Subcutaneous abdominal adipose tissue (tissue), 5 donors: ENCODE results near the gene AIRE.
"Not testable (repeated sequence)": the region's sequence is repeated elsewhere in the genome, so short reads cannot be mapped to it uniquely, and the experiment has no call there.

ENCODE experiments used
- H3K27ac ChIP-seq: one replicate; pipeline ENCODE4 v1.7.0; 2013; ENCODE audit warnings: low read depth, mild to moderate bottlenecking, inconsistent platforms, low read length, moderate library complexity
- H3K27me3 ChIP-seq, 5 donors: one replicate each; pipeline ENCODE4 v1.7.0; 2013; ENCODE audit warnings: low read length in 5 of 5, inconsistent platforms in 1 of 5; ENCODE audit not compliant: control insufficient read depth in 5 of 5, insufficient read depth in 4 of 5
- H3K36me3 ChIP-seq, 5 donors: one replicate each; pipeline ENCODE4 v1.7.0; 2013; ENCODE audit warnings: low read length in 5 of 5; ENCODE audit not compliant: control insufficient read depth in 5 of 5, insufficient read depth in 5 of 5
- H3K4me1 ChIP-seq, 5 donors: one replicate each; pipeline ENCODE4 v1.7.0; 2013; ENCODE audit warnings: low read length in 5 of 5, mild to moderate bottlenecking in 3 of 5, moderate library complexity in 1 of 5; ENCODE audit not compliant: control insufficient read depth in 5 of 5, insufficient read depth in 5 of 5
- H3K4me3 ChIP-seq, 5 donors: one replicate each; pipeline ENCODE4 v1.7.0; 2013; ENCODE audit warnings: low read length in 5 of 5, low read depth in 1 of 5
- H3K9ac ChIP-seq, 5 donors: one replicate each; pipeline ENCODE4 v1.7.0; 2013; ENCODE audit warnings: low read length in 5 of 5, mild to moderate bottlenecking in 4 of 5, moderate library complexity in 3 of 5
- H3K9me3 ChIP-seq, 5 donors: one replicate each; pipeline ENCODE4 v1.7.0; 2013; ENCODE audit warnings: low read length in 5 of 5; ENCODE audit not compliant: control insufficient read depth in 5 of 5
- donor health status: healthy.
- donor health status: healthy.
- donor health status: healthy.
- donor health status: healthy.
- donor health status: healthy.

Gene AIRE

DNA sequence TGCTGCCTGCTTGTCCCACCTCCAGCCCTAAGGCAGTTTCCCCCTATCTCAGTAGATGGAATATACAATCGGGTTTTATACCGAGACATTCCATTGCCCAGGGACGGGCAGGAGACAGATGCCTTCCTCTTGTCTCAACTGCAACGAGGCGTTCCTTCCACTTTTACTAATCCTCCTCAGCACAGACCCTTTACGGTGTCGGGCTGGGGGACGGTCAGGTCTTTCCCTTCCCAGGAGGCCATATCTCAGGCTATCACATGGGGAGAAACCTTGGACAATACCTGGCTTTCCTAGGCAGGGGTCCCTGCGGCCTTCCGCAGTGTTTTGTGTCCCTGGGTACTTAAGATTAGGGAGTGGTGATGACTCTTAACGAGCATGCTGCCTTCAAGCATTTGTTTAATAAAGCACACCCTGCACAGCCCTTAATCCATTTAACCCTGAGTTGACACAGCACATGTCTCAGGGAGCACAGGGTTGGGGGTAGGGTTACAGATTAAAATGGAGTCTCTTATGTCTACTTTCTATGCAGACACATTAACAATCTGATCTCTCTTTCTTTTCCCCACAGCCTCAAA, 2.4 kb upstream of the AIRE start:
- H3K36me3 ChIP-seq, H3K4me1 ChIP-seq, H3K9me3 ChIP-seq, H3K9ac ChIP-seq, H3K4me3 ChIP-seq, H3K27ac ChIP-seq: not testable (repeated sequence)
- peaks cover 6 to 23% (median 17%) of the 10 kb centered on the region in 5 donors for H3K27me3 ChIP-seq

DNA sequence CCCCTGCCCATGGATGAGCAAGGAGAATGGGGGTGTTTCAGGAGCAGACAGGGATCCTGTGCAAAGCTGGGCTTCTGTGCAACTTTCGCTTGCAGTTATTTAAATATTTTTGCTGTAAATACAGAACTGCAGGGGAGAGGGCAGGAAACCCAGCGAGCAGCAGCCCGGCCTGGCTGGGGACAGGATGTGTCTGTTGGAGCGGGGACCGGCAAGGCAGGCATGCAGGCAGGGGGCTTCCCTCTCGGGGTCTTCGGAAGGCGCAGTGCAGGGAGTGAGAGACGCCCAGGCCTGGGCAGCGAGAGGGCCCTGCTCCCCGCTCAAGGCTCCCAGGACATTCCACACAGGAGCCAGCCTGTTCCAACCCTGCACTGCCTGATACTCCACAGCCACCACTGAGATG, 1.7 kb upstream of the AIRE start:
- H3K27me3 ChIP-seq: peaks cover 6 to 23% (median 17%) of the 10 kb centered on the region in 5 donors
- H3K27ac ChIP-seq: no peak overlapping the region

DNA sequence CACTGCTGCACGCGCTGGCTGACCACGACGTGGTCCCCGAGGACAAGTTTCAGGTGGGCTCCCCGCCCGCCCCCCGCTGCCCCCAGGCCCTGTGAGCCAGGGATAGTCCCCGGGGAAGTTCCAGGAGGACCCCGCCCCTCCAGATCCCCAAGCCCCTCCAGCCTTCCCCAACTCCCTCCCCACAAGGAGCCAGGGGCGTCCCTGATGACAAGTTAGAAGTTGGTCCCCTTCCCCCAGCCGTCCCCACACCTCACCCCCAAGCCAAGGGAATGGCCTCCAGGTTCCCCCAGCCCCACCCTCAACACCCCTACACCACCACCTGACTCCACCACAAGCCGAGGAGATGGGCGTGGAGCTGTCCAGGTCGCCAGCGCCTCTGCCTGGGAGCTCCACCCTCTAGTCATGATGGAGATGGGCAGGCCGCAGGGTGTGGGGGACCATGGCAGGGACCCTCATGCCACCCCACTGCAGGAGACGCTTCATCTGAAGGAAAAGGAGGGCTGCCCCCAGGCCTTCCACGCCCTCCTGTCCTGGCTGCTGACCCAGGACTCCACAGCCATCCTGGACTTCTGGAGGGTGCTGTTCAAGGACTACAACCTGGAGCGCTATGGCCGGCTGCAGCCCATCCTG, 525 bp downstream of the AIRE start:
- H3K9ac ChIP-seq: no peak overlapping the region
- no peak overlapping the region for H3K27ac ChIP-seq
- peaks cover 0 to 7% (median 0%) of the 10 kb centered on the region in 5 donors for H3K4me1 ChIP-seq
- H3K9me3 ChIP-seq: no peaks in the 10 kb centered on the region
- peaks cover 6 to 23% (median 17%) of the 10 kb centered on the region in 5 donors for H3K27me3 ChIP-seq
- H3K36me3 ChIP-seq: no peaks in the 10 kb centered on the region
- no peak overlapping the region for H3K4me3 ChIP-seq

More for the DNA sequence above, 1.7 kb upstream of the AIRE start:
- no peak overlapping the region for H3K9ac ChIP-seq
- peaks cover 0 to 7% (median 0%) of the 10 kb centered on the region in 5 donors for H3K4me1 ChIP-seq
- H3K36me3 ChIP-seq: no peaks in the 10 kb centered on the region
- no peaks in the 10 kb centered on the region for H3K9me3 ChIP-seq
- no peak overlapping the region for H3K4me3 ChIP-seq

DNA sequence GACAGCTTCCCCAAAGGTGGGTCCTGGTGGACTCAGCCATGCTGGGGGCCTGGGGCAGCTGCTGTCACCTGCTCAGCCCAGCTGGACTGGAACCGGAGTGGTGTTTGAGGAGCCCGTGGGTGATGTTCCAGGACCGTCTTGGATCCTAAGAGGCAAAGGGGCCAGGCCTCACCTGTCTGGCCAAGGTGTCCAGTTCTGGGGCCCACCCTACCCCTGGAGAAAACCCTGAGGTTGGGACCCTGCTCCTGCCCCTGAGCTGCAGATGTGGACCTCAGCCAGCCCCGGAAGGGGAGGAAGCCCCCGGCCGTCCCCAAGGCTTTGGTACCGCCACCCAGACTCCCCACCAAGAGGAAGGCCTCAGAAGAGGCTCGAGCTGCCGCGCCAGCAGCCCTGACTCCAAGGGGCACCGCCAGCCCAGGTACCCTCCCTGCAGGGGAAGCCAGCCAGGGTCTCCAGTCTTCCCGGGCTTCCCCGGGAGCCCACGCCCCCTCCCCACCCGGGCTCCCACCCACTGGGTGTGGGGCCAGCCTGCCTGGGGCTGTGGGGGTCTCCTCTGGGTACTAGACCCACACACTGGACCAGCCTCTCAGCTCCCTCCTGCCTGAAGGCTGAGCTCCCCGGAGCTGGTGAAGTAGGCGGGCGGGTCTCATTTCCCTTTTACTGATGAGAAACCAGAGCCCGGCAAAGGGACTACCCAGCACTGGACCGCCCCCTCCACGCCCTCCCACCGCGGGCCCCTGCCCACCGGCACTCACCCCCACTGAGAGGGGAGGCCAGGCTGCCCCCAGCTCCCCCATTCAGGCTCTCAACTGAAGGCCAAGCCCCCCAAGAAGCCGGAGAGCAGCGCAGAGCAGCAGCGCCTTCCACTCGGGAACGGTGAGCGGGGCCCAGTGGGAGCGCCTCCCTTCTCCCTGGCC, 1.3 kb downstream of the AIRE start:
- H3K27me3 ChIP-seq: peaks cover 6 to 23% (median 17%) of the 10 kb centered on the region in 5 donors
- H3K36me3 ChIP-seq: no peaks in the 10 kb centered on the region
- no peak overlapping the region for H3K4me3 ChIP-seq
- H3K4me1 ChIP-seq: peaks cover 0 to 7% (median 0%) of the 10 kb centered on the region in 5 donors
- H3K9ac ChIP-seq: no peak overlapping the region
- no peaks in the 10 kb centered on the region for H3K9me3 ChIP-seq
- no peak overlapping the region for H3K27ac ChIP-seq

DNA sequence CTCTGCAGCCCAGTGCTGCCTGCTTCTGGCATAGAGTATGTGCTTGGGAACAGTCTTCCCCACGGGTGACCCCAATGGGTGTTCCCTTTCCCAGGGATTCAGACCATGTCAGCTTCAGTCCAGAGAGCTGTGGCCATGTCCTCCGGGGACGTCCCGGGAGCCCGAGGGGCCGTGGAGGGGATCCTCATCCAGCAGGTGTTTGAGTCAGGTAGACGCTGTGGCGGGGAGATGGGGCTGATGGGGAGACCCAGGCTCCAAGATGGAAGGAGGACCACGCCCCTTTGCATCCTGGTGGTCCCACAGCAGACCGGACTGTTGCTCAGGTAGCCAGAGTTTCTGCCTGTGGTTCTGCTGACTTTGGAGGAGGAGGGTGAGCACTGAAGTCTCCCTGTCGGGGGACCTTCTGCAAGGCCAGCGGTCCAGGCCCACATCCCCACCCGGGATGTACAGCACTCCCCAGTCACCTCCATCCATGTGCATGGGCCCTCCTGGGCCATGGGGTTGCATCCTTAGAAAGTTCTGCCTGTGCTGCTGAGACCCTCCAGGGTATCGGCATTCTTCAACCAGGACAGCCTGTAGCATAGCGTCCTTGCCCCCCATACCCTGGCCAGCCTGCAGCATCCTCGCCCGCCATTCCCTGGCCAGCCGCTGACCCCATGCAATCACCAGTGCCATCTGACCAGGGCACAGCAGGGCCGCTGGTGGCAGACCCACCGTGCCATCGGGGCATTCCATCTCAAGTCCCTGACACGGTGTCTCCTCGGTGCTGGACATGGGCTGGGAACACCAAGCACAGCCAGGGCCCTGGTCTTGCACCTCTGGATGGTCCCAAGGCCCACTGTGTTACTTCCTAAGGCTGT, 2.8 kb downstream of the AIRE start:
- H3K27ac ChIP-seq: no peak overlapping the region
- peaks cover 0 to 7% (median 0%) of the 10 kb centered on the region in 5 donors for H3K4me1 ChIP-seq
- H3K27me3 ChIP-seq: peaks cover 6 to 23% (median 17%) of the 10 kb centered on the region in 5 donors
- no peaks in the 10 kb centered on the region for H3K36me3 ChIP-seq
- no peaks in the 10 kb centered on the region for H3K9me3 ChIP-seq
- H3K4me3 ChIP-seq: no peak overlapping the region
- H3K9ac ChIP-seq: no peak overlapping the region

DNA sequence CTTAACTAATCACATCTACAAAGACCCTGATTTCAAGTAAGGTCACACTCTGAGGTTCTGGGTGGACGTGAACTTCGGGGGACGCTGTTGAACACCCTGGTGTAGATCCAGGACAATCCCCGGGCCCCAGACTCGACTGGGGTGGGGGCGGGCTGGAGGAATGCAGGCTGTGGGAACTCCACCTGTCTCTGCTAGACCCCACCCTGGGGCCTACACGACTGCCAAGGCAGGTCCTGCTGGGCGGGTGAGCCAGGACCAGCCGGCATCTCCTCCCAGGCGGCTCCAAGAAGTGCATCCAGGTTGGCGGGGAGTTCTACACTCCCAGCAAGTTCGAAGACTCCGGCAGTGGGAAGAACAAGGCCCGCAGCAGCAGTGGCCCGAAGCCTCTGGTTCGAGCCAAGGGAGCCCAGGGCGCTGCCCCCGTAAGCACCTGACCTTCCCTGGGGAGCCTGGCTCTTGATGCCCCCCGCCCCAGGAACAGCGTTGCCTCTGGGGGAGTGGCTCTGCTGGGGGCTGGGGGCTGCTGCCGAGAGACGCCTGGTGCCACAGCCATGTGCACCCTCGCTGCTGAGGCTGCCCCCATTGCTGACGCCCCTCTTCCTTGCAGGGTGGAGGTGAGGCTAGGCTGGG, 3.8 kb downstream of the AIRE start:
- peaks cover 0 to 11% (median 4%) of the 10 kb centered on the region in 5 donors for H3K4me1 ChIP-seq
- H3K9me3 ChIP-seq: no peaks in the 10 kb centered on the region
- H3K27ac ChIP-seq: no peak overlapping the region
- H3K36me3 ChIP-seq: no peaks in the 10 kb centered on the region
- H3K27me3 ChIP-seq: peaks cover 6 to 23% (median 17%) of the 10 kb centered on the region in 5 donors
- no peak overlapping the region for H3K9ac ChIP-seq
- H3K4me3 ChIP-seq: no peak overlapping the region

DNA sequence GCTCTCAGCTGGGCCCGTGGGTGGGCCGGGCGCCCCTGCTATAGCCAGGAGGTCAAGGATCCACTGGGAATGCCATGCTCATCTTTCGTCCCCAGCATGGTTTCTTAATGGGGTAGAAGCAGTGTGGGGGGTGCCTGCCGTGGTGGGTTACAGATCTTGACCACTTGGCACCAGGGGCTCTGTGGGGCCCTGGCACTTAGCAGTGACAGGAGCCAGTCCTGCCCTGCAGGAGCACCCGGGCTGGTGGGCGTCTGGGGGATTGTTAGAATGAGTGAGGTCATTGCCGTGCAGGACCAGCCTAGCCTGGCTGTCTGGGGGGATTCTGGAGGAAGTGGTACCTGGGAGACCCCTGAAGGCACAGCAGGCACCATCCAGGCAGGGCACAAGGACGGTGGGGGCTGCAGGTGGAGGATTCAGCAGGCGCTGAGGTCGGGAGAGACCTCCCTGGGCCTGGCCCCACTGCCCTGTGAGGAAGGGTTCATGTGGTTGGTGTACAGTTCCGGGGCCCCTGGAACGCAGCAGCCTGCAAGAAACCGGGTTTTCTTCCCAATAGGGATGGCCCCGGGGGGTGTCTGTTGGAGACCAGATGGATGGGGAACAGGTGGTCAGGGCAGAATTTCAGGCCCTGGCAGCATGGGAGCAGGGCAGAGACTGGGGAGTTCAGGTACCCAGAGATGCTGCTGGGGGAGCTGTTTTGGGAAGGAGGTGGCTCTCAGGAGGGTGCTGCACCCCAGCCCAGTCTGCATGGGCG, 4.8 kb downstream of the AIRE start:
- Histone ChIP-seq H3K36me3 (no peaks in the 10 kb centered on the region), H3K9ac (no peak overlapping the region), H3K4me1 (peaks cover 2 to 18% (median 14%) of the 10 kb centered on the region in 5 donors), H3K4me3 (no peak overlapping the region), H3K27me3 (peaks cover 6 to 18% (median 17%) of the 10 kb centered on the region in 5 donors), H3K27ac (no peak overlapping the region), H3K9me3 (no peaks in the 10 kb centered on the region)

DNA sequence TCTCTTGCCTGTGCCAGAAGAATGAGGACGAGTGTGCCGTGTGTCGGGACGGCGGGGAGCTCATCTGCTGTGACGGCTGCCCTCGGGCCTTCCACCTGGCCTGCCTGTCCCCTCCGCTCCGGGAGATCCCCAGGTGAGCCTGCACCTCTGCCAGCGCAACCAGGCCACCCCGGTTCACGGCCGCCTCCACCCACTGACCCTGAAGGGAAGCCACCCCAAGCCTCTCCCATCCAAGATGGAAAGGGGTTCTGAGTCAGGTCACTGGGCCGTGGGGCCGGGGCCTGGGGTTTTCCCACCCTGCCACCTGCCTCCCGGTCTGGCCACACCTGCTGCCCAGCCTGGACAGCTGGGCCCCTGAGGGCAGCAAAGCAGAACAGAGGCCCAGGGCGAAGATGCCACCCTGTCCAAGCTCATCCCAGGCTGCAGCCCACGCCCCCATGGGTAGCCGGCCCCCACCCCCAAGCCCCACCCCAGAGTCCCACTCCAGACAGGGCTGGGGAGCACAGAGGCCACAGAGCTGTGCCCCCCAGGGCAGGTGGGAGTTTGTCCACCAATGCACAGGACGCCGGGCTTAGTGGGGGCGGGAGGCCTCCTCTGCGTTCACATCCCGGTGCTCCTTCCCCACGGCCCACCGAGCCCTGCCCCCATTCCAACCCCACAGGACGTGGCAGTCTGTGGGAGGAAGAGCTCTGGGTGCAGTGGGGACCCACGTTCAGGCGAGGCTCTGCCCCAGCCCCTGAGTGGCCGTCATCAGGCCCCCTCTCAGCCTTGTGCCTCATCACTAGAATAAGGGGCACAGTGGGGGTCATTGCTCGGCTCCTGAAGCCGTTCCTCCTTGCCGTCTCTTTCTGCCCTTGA, 5.6 kb downstream of the AIRE start:
- Histone ChIP-seq H3K9ac (no peak overlapping the region), H3K27me3 (peaks cover 5 to 15% (median 14%) of the 10 kb centered on the region in 5 donors), H3K4me3 (no peak overlapping the region), H3K27ac (no peak overlapping the region), H3K4me1 (peaks cover 2 to 18% (median 18%) of the 10 kb centered on the region in 5 donors), H3K36me3 (no peaks in the 10 kb centered on the region), H3K9me3 (no peaks in the 10 kb centered on the region)
